ENCODE results near the gene CLCN3.

CLCN3 gene

DNA sequence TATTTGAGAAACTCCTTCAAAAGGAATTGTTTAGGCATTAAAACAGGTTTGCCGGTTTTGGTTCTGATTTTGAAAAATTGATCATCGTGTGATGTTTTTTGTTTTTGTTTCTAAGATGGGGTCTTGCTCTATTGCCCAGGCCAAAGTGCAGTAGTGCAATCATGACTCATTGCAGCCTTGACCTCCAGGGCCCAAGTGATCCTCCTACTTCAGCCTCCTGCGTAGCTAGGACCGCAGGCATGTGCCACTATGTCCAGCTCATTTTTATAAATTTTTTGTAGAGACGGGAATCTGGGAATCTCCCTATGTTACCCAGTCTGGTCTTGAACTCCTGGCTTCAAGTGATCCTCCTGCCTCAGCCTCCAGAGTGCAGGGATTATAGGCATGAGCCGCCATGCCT lies 35.0 kb downstream of the CLCN3 start:
- no peak overlapping the region for H3K27ac ChIP-seq (ENCODE audit: low read depth, low read length)
- no peaks in the 10 kb centered on the region for H3K27me3 ChIP-seq (ENCODE audit: low read length)

GRCh38 chr4:169657470-169658107 lies 37.2 kb downstream of the CLCN3 start:
- no peaks in the 10 kb centered on the region for H3K27me3 ChIP-seq (ENCODE audit: low read length)
- H3K4me3 ChIP-seq (ENCODE audit: insufficient read depth, low read length, poor library complexity, severe bottlenecking): no peak overlapping the region
- H3K36me3 ChIP-seq (ENCODE audit: low read length): no peaks in the 10 kb centered on the region
- no peaks in the 10 kb centered on the region for H3K9me2 ChIP-seq (replicated peaks; ENCODE audit: insufficient read depth, low read length)
- H4K20me1 ChIP-seq (ENCODE audit: low read depth, low read length): 0 out of 2 replicates have a peak, but pooled peaks cover 3% of the 10 kb centered on the region
- H3K27ac ChIP-seq (ENCODE audit: low read depth, low read length): no peak overlapping the region
- H3K79me2 ChIP-seq (ENCODE audit: insufficient read depth, low read length): peaks cover 70% of the 10 kb centered on the region
- H3F3A ChIP-seq (ENCODE audit: insufficient read depth): peaks cover 24% of the 10 kb centered on the region
- no peak overlapping the region for H3K9ac ChIP-seq (ENCODE audit: low read length)
- no peak overlapping the region for H3K4me2 ChIP-seq (ENCODE audit: low read depth, low read length, poor library complexity, severe bottlenecking)
- no peaks in the 10 kb centered on the region for H3K9me3 ChIP-seq (ENCODE audit: insufficient read depth, low read length)
- TF ChIP-seq, protein P1, sequence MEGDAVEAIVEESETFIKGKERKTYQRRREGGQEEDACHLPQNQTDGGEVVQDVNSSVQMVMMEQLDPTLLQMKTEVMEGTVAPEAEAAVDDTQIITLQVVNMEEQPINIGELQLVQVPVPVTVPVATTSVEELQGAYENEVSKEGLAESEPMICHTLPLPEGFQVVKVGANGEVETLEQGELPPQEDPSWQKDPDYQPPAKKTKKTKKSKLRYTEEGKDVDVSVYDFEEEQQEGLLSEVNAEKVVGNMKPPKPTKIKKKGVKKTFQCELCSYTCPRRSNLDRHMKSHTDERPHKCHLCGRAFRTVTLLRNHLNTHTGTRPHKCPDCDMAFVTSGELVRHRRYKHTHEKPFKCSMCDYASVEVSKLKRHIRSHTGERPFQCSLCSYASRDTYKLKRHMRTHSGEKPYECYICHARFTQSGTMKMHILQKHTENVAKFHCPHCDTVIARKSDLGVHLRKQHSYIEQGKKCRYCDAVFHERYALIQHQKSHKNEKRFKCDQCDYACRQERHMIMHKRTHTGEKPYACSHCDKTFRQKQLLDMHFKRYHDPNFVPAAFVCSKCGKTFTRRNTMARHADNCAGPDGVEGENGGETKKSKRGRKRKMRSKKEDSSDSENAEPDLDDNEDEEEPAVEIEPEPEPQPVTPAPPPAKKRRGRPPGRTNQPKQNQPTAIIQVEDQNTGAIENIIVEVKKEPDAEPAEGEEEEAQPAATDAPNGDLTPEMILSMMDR (IDR thresholded peaks at IDR 0.05; ENCODE audit: insufficient read depth, low read length, poor library complexity, severe bottlenecking): no peak
- TF ChIP-seq EZH2phosphoT487 (conservative IDR thresholded peaks at IDR 0.05; ENCODE audit: low read length): no peak
- H2AFZ ChIP-seq (ENCODE audit: low read depth, low read length, severe bottlenecking): no peak overlapping the region

More for the DNA sequence above, 35.0 kb downstream of the CLCN3 start:
- Histone ChIP-seq H3K9me2 (replicated peaks; ENCODE audit: insufficient read depth, low read length) (no peaks in the 10 kb centered on the region), H3K79me2 (ENCODE audit: insufficient read depth, low read length) (peaks cover 59% of the 10 kb centered on the region), H3K36me3 (ENCODE audit: low read length) (no peaks in the 10 kb centered on the region), H3F3A (ENCODE audit: insufficient read depth) (peaks cover 16% of the 10 kb centered on the region), H4K20me1 (ENCODE audit: low read depth, low read length) (0 out of 2 replicates have a peak, but pooled peaks cover 3% of the 10 kb centered on the region), H3K9me3 (ENCODE audit: insufficient read depth, low read length) (no peaks in the 10 kb centered on the region), H3K9ac (ENCODE audit: low read length) (no peak overlapping the region), H2AFZ (ENCODE audit: low read depth, low read length, severe bottlenecking) (no peak overlapping the region), H3K4me3 (ENCODE audit: insufficient read depth, low read length, poor library complexity, severe bottlenecking) (no peak overlapping the region), H3K4me2 (ENCODE audit: low read depth, low read length, poor library complexity, severe bottlenecking) (no peak overlapping the region)
- TF ChIP-seq, protein P1 (IDR thresholded peaks at IDR 0.05; ENCODE audit: insufficient read depth, low read length, poor library complexity, severe bottlenecking): no peak
- TF ChIP-seq EZH2phosphoT487 (conservative IDR thresholded peaks at IDR 0.05; ENCODE audit: low read length): no peak

DNA sequence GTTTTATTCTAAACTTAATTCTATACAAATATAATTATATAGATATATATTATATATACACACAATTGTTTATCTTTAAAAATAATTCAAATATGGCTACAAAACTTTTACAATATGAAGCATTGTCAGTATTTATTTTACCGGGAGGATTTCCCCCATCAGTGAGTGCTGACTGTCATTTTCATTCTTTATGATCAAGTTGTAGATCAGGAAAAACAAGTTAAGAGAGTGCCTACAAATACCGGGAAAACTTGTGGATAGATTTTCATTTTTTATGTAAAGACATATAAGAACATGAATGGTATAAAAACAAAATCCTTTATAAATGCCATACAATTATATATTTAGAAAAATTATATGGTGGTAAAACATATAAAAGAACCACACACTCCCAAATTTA lies 37.8 kb downstream of the CLCN3 start:
- TF ChIP-seq, protein P1 (IDR thresholded peaks at IDR 0.05; ENCODE audit: insufficient read depth, low read length, poor library complexity, severe bottlenecking): no peak
- TF ChIP-seq EZH2phosphoT487 (conservative IDR thresholded peaks at IDR 0.05; ENCODE audit: low read length): no peak
- H3K4me3 ChIP-seq (ENCODE audit: insufficient read depth, low read length, poor library complexity, severe bottlenecking): no peak overlapping the region
- no peaks in the 10 kb centered on the region for H3K27me3 ChIP-seq (ENCODE audit: low read length)
- no peaks in the 10 kb centered on the region for H3K9me2 ChIP-seq (replicated peaks; ENCODE audit: insufficient read depth, low read length)
- no peak overlapping the region for H3K27ac ChIP-seq (ENCODE audit: low read depth, low read length)
- no peaks in the 10 kb centered on the region for H3K36me3 ChIP-seq (ENCODE audit: low read length)
- H2AFZ ChIP-seq (ENCODE audit: low read depth, low read length, severe bottlenecking): no peak overlapping the region
- H4K20me1 ChIP-seq (ENCODE audit: low read depth, low read length): 0 out of 2 replicates have a peak, but pooled peaks cover under 1% of the 10 kb centered on the region
- no peak overlapping the region for H3K9ac ChIP-seq (ENCODE audit: low read length)
- peak overlapping the region; percentile 91 for H3K4me2 ChIP-seq (ENCODE audit: low read depth, low read length, poor library complexity, severe bottlenecking)
- peaks cover 67% of the 10 kb centered on the region for H3K79me2 ChIP-seq (ENCODE audit: insufficient read depth, low read length)
- peaks cover 24% of the 10 kb centered on the region for H3F3A ChIP-seq (ENCODE audit: insufficient read depth)
- H3K9me3 ChIP-seq (ENCODE audit: insufficient read depth, low read length): no peaks in the 10 kb centered on the region
